ENCODE data around the gene RSBN1L.

Gene RSBN1L

GRCh38 chr7:77811516-77812289 lies 115.4 kb downstream of the RSBN1L start:
- H3K27ac ChIP-seq: no peak overlapping the region
- TF ChIP-seq, protein P1, sequence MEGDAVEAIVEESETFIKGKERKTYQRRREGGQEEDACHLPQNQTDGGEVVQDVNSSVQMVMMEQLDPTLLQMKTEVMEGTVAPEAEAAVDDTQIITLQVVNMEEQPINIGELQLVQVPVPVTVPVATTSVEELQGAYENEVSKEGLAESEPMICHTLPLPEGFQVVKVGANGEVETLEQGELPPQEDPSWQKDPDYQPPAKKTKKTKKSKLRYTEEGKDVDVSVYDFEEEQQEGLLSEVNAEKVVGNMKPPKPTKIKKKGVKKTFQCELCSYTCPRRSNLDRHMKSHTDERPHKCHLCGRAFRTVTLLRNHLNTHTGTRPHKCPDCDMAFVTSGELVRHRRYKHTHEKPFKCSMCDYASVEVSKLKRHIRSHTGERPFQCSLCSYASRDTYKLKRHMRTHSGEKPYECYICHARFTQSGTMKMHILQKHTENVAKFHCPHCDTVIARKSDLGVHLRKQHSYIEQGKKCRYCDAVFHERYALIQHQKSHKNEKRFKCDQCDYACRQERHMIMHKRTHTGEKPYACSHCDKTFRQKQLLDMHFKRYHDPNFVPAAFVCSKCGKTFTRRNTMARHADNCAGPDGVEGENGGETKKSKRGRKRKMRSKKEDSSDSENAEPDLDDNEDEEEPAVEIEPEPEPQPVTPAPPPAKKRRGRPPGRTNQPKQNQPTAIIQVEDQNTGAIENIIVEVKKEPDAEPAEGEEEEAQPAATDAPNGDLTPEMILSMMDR (conservative IDR thresholded peaks at IDR 0.05): no peak
- no peak for TF ChIP-seq ZFX (IDR thresholded peaks at IDR 0.05)

GRCh38 chr7:77812290-77812685 lies 116.0 kb downstream of the RSBN1L start:
- TF ChIP-seq ZFX (IDR thresholded peaks at IDR 0.05): no peak
- no peak overlapping the region for H3K27ac ChIP-seq

DNA sequence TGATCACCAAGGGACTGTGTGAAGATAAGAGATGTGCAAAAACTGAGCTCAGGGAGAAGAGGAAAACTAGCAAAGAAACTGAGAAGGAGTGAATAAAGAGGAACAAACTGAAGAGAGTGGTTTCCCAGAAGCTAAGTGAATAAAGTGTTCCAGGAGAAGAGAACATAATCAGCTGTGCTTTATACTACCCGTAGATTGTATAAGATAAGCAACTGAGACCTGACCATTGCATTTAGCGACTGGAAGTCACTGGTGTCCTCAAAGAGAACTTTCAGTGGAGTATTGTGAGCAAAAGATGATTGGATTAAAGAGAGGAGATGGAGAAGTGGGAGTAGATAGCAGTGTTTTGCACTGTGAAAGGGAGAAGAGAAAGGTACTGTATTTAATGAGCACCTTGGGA lies 116.9 kb downstream of the RSBN1L start:
- TF ChIP-seq ZFX (IDR thresholded peaks at IDR 0.05): no peak
- TF ChIP-seq, protein P1 (conservative IDR thresholded peaks at IDR 0.05): no peak
- H3K27ac ChIP-seq: no peak overlapping the region

DNA sequence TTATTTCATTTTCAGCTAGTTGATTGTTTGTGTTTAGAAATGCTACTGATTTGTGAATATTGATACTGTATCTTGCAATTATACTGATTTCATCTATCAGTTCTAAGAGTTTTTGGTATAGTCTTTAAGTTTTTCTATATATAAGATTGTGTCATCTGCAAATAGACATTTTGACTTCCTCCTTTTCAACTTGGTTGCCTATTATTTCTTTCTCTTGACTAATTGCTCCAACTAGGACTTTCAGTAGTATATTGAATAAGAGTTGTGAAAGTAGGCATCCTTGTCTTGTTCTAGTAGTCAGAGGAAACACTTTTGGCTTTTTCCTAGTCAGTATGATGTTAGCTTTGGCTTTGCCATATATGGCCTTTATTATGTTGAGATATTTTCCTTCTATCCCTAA lies 122.8 kb downstream of the RSBN1L start:
- no peak for TF ChIP-seq ZFX (IDR thresholded peaks at IDR 0.05)
- TF ChIP-seq, protein P1 (conservative IDR thresholded peaks at IDR 0.05): no peak

DNA sequence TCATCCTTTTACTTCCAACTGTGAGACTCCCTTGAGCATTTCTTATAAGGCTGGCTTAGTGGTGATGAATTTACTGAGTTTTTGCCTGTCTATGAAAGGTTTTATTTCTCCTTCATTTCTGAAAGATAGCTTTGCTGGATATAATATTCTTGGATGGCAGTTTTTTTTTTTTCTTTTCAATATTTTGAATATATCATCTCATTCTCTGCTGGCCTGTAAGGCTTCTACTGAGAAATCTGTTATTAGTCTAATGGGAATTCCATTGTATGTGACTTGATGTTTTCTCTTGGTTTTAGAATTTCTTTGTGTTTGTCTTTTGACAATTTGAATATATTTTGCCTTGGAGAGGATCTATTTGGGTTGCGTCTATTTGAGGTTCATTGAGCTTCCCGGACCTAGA lies 124.7 kb downstream of the RSBN1L start:
- H3K27ac ChIP-seq: no peak overlapping the region
- TF ChIP-seq ZFX (IDR thresholded peaks at IDR 0.05): no peak
- TF ChIP-seq, protein P1 (conservative IDR thresholded peaks at IDR 0.05): no peak

More for the DNA sequence above, 122.8 kb downstream of the RSBN1L start:
- H3K27ac ChIP-seq: no peak overlapping the region

DNA sequence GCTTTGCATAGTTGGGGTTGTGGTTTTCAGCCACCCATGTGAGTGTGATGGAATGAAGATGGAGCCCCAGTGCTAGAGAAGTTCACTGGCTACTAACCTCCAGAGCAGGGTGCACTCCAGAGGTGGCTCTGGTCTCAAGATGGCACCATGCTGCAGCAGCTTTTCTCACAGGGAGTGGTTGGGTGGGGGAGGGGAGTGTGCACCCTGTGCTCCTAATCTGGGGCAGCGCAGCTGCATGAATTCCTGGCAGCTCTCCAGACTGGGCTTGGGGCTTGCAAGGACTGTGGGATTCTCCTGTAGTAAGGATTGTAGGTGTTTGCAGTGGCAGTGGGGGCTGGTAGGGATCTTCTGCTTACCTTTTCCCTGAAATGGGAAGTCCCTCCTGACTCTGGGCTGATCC lies 126.0 kb downstream of the RSBN1L start:
- TF ChIP-seq ZFX (IDR thresholded peaks at IDR 0.05): no peak
- TF ChIP-seq, protein P1 (conservative IDR thresholded peaks at IDR 0.05): no peak
- H3K27ac ChIP-seq: no peak overlapping the region

DNA sequence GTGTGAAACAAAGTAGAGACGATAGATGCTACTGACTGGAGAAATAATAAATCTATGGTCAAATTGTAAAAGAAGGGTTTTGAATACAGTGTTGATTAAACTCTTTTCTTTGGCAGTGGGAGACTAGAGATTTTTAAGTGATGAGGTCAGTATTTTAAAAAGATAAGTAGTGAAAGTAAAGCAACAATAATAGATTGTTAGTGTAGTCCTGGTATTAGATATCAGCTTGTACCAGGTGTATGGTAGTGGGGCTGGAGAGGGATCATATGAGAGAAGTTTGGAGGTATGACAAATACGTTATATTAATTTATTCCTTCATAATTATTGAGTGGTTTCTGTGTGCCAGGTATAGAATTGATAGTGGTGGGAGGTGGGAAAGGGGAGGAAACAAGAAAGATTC lies 127.5 kb downstream of the RSBN1L start:
- no peak for TF ChIP-seq ZFX (IDR thresholded peaks at IDR 0.05)
- TF ChIP-seq, protein P1 (conservative IDR thresholded peaks at IDR 0.05): no peak
- H3K27ac ChIP-seq: no peak overlapping the region

DNA sequence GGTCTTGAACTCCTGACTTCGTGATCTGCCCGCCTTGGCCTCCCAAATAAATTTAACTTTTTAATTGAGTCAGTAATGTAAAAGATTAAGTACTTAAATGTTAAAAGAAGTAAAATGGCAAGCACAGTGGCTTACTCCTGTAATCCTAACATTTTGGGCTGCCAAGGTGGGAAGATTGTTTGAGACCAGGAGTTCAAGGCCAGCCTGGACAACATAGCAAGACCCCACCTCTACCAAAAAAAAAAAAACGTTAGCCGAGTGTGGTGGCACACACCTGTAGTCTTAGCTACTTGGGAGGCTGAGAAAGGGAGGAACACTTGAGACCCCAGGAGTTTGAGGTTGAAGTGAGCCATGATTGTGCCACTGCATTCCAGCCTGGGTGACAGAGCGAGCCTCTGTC lies 128.4 kb downstream of the RSBN1L start:
- no peak overlapping the region for H3K27ac ChIP-seq
- TF ChIP-seq ZFX (IDR thresholded peaks at IDR 0.05): no peak
- TF ChIP-seq, protein P1 (conservative IDR thresholded peaks at IDR 0.05): no peak
